Endodermal cell (in vitro differentiated cells): ENCODE measurements around the gene BBS9. TPM values are rescaled to one million over a fixed set of nuclear protein-coding genes. Genes with fewer than 3 reads are reported as not detected.

Source experiments
- DNase-seq: peaks from one replicate; pipeline ENCODE4 v3.0.0-alpha.2; 2017
- H3K27ac ChIP-seq: 2 replicates; pipeline ENCODE4 v1.5.1; 2013; ENCODE audit warnings: mild to moderate bottlenecking, low read depth, low read length, moderate library complexity
- H3K27me3 ChIP-seq: 2 replicates; pipeline ENCODE4 v1.6.1; 2013; ENCODE audit warnings: mild to moderate bottlenecking, low read length, moderate library complexity; ENCODE audit not compliant: insufficient read depth, control insufficient read depth, poor library complexity, severe bottlenecking
- H3K36me3 ChIP-seq: 2 replicates; pipeline ENCODE4 v1.7.0; 2013; ENCODE audit warnings: mild to moderate bottlenecking, low read length, moderate library complexity; ENCODE audit not compliant: control insufficient read depth, insufficient read depth
- H3K4me1 ChIP-seq: one replicate; pipeline ENCODE4 v1.7.0; 2013; ENCODE audit warnings: low read length; ENCODE audit not compliant: control insufficient read depth, insufficient read depth
- H3K4me3 ChIP-seq: 2 replicates; pipeline ENCODE4 v1.5.1; 2013; ENCODE audit warnings: mild to moderate bottlenecking, low read length, moderate library complexity
- H3K9ac ChIP-seq: 2 replicates; pipeline ENCODE4 v1.6.1; 2013; ENCODE audit warnings: mild to moderate bottlenecking, low read length, moderate library complexity; ENCODE audit not compliant: poor library complexity, severe bottlenecking; ENCODE audit errors: extremely low read depth
- H3K9me3 ChIP-seq: 2 replicates; pipeline ENCODE4 v1.6.1; 2013; ENCODE audit warnings: mild to moderate bottlenecking, low read length, moderate library complexity; ENCODE audit not compliant: control insufficient read depth
- H3K27ac Mint-ChIP-seq: 2 replicates; pipeline ENCODE4 v1.8.0; 2020; ENCODE audit warnings: mixed read lengths
- H3K27me3 Mint-ChIP-seq: 2 replicates; pipeline ENCODE4 v1.8.0; 2021; ENCODE audit warnings: mild to moderate bottlenecking, mixed read lengths; ENCODE audit not compliant: insufficient read depth
- H3K36me3 Mint-ChIP-seq: 2 replicates; pipeline ENCODE4 v1.8.0; 2020; ENCODE audit warnings: low read depth, mixed read lengths
- H3K4me1 Mint-ChIP-seq: 2 replicates; pipeline ENCODE4 v1.8.0; 2020; ENCODE audit warnings: mixed read lengths
- H3K4me3 Mint-ChIP-seq: 2 replicates; pipeline ENCODE4 v1.8.0; 2020; ENCODE audit warnings: mild to moderate bottlenecking, moderate library complexity, mixed read lengths
- H3K9me3 Mint-ChIP-seq: 2 replicates; pipeline ENCODE4 v1.8.0; 2020; ENCODE audit warnings: mild to moderate bottlenecking, mixed read lengths
- WGBS, 2 experiments: methylation state at CpG; one replicate each; pipeline versions ENCODE4 v1.1.5 to v1.1.7; 2013; ENCODE audit warnings: missing lambda C conversion rate in 2 of 2, mixed read lengths in 1 of 2; ENCODE audit not compliant: insufficient coverage in 1 of 2, insufficient read length in 1 of 2; 5-methylcytosine and 5-hydroxymethylcytosine counted together
- total RNA-seq, 2 donors: library from RNA; stranded (reverse); fragmentation: NEBNext Ultra II Directional in 1 of 2; extraction: Animal tissue kit (Norgen Biotek cat#: 25700) in 1 of 2; gene quantifications; 2 replicates in 1 of 2; 3 replicates in 1 of 2; pipeline ENCODE4 v1.2.1, GENCODE V29; 2021
- TF ChIP-seq, protein P1 (sequence below): fragments of 200-600 bp; sonication (generic); conservative IDR thresholded peaks from 2 replicates; pipeline ENCODE4 v1.5.0; 2021; ENCODE audit warnings: antibody characterized with exemption, mild to moderate bottlenecking

The BBS9 gene
- total RNA-seq, 2 donors from 2014 or later, result 20.7 to 21.6 TPM

- Mint-ChIP-seq H3K27ac (peak overlapping the region; percentile 70), H3K4me1 (peaks cover 24% of the 10 kb centered on the region), H3K27me3 (no peaks in the 10 kb centered on the region), H3K9me3 (no peaks in the 10 kb centered on the region), H3K4me3 (no peak overlapping the region), H3K36me3 (no peaks in the 10 kb centered on the region)
- 79 to 85% methylated on average over 2 of the region's 2 CpGs for WGBS, 2 experiments
- TF ChIP-seq, protein P1, sequence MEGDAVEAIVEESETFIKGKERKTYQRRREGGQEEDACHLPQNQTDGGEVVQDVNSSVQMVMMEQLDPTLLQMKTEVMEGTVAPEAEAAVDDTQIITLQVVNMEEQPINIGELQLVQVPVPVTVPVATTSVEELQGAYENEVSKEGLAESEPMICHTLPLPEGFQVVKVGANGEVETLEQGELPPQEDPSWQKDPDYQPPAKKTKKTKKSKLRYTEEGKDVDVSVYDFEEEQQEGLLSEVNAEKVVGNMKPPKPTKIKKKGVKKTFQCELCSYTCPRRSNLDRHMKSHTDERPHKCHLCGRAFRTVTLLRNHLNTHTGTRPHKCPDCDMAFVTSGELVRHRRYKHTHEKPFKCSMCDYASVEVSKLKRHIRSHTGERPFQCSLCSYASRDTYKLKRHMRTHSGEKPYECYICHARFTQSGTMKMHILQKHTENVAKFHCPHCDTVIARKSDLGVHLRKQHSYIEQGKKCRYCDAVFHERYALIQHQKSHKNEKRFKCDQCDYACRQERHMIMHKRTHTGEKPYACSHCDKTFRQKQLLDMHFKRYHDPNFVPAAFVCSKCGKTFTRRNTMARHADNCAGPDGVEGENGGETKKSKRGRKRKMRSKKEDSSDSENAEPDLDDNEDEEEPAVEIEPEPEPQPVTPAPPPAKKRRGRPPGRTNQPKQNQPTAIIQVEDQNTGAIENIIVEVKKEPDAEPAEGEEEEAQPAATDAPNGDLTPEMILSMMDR, result no peak
- Histone ChIP-seq H3K27ac (no peak overlapping the region), H3K9me3 (no peaks in the 10 kb centered on the region), H3K27me3 (no peaks in the 10 kb centered on the region), H3K4me3 (no peak overlapping the region), H3K9ac (no peak overlapping the region), H3K36me3 (no peaks in the 10 kb centered on the region), H3K4me1 (no peaks in the 10 kb centered on the region)
- no peak for DNase-seq
Measured at GRCh38 chr7:33463131-33463530, 333.8 kb downstream of the BBS9 start.

DNA sequence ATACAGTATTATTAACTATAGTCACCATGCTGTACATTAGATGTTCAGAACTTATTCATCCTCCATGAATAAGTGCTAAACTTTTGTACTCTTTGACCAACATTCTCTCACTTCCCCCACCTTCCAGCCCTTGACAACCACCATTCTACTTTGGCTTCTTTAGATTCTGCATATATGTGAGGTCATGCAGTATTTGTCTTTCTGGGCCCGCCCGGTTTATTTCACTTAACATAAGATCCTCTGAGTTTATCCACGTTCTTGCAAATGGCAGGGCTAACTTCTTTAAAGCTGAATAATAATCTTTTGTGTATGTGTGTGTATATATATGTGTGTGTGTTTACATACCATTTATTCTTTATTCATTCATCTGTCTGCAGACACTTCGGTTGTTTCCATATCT lies 336.8 kb downstream of the BBS9 start:
- H3K27me3 ChIP-seq, result no peaks in the 10 kb centered on the region
- no peak overlapping the region for H3K4me3 ChIP-seq
- no peak overlapping the region for H3K27ac ChIP-seq
- no peaks in the 10 kb centered on the region for H3K4me1 ChIP-seq
- peaks cover 6% of the 10 kb centered on the region for H3K9me3 Mint-ChIP-seq
- H3K9me3 ChIP-seq, result peaks cover 8% of the 10 kb centered on the region
- H3K36me3 ChIP-seq, result no peaks in the 10 kb centered on the region
- no peak for DNase-seq
- no peaks in the 10 kb centered on the region for H3K36me3 Mint-ChIP-seq
- H3K4me1 Mint-ChIP-seq, result peaks cover 15% of the 10 kb centered on the region
- 75 to 100% methylated on average over 1 to 4 of the region's 4 CpGs for WGBS, 2 experiments
- H3K4me3 Mint-ChIP-seq, result no peak overlapping the region
- no peaks in the 10 kb centered on the region for H3K27me3 Mint-ChIP-seq
- no peak overlapping the region for H3K27ac Mint-ChIP-seq
- no peak overlapping the region for H3K9ac ChIP-seq
- TF ChIP-seq, protein P1, result no peak

GRCh38 chr7:33471636-33472242 lies 342.4 kb downstream of the BBS9 start:
- no peak for DNase-seq
- peaks cover 6% of the 10 kb centered on the region for H3K9me3 Mint-ChIP-seq
- WGBS, 2 experiments, result 92 to 94% methylated on average over 2 to 3 of the region's 3 CpGs
- H3K36me3 ChIP-seq, result no peaks in the 10 kb centered on the region
- TF ChIP-seq, protein P1, result no peak
- H3K27ac ChIP-seq, result no peak overlapping the region
- no peaks in the 10 kb centered on the region for H3K27me3 ChIP-seq
- peaks cover 8% of the 10 kb centered on the region for H3K9me3 ChIP-seq
- no peak overlapping the region for H3K4me3 Mint-ChIP-seq
- no peak overlapping the region for H3K27ac Mint-ChIP-seq
- peaks cover 3% of the 10 kb centered on the region for H3K4me1 ChIP-seq
- H3K4me3 ChIP-seq, result no peak overlapping the region
- no peaks in the 10 kb centered on the region for H3K36me3 Mint-ChIP-seq
- no peaks in the 10 kb centered on the region for H3K27me3 Mint-ChIP-seq
- H3K4me1 Mint-ChIP-seq, result peaks cover 12% of the 10 kb centered on the region
- no peak overlapping the region for H3K9ac ChIP-seq
